Left cardiac atrium (tissue), 4 donors: ENCODE data around the gene CALM3. TPM values are rescaled to one million over a fixed set of nuclear protein-coding genes. Genes with fewer than 3 reads are reported as not detected.
"Not testable (repeated sequence)": the region's sequence is repeated elsewhere in the genome, so short reads cannot be mapped to it uniquely, and the experiment has no call there.

Experiments used
- ATAC-seq, 2 donors: fragments of 200-7000 bp; cut with Tn5 transposase; one replicate each; pipeline ENCODE4 v1.9.1; 2020; ENCODE audit warnings: mild to moderate bottlenecking in 2 of 2, moderate library complexity in 2 of 2
- DNase-seq: peaks from one replicate; pipeline ENCODE4 v3.0.0-alpha.2; 2020
- intact Hi-C, 2 donors: fragments of 100-400 bp; cut with DNase I; formaldehyde crosslinking; loops; one replicate each; pipeline versions ENCODE4 v1.14.1 to v1.15.1; 2022 to 2023
- total RNA-seq, 2 donors: library from RNA; stranded (reverse); fragmentation: NEBNext Ultra II Directional; extraction: Animal tissue kit (Norgen Biotek cat#: 25700); gene quantifications; one replicate each; pipeline ENCODE4 v1.2.1, GENCODE V29; 2021
- donor health status: DM: no; HTN: yes; CAD: no.
- donor health status: DM: no; HTN: yes; CAD: no; lungs with severe emphysema.
- donor health status: DM: yes; HTN: yes; CAD: no.
- donor health status: Dilated cardiomyopathy.

The CALM3 gene
- total RNA-seq, 2 donors from 2014 or later = 229 to 241 TPM

DNA sequence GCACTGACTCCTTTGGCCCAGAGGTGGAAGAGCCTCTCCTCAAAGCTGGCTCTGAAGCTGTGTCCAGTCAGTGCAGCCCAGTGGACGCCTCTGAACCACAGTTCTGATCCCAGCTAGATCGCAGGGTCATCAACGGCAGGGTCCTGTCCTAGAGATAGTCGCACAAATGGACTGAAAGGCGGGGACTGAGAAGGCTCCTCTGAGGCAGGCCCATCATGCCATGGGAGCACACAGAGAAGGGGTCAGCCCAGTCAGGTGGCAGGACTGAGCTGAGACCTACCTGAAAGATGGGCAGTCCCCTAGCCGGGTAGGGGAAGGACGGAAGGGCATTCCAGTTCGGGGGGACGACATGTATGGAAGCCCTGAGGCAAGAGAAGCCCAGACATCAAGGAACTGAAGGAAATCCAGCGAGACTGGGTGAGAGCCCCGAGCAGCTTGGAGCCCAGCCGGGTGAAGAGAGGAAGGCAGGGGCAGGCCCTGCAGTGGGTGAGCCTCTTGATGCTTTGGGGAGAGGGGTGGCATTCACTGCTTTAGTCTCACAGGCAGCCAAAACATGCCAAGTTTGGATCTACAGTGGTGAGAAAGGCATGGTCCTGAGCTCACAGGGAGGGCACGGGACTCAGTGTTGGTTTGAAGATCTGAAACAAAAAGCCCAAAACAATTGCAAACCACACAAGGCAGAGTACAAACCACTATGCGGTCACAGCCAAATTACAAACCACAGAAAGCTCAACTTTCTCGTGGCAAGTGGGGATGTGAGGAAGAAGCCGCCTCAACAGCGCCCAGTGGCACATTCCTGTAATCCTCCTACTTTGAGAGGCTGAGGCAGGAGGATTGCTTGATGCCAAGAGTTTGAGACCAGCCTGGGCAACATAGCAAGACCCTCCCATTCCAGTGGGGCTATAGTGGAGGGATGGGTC lies 10.0 kb downstream of the CALM3 start:
- no peak for ATAC-seq
- intact Hi-C loops = loop anchor here in 1 of 2 donors (10.0 kb wide), 1 partner anchor 54 kb away; the partner anchor contains the start of gene DACT3

DNA sequence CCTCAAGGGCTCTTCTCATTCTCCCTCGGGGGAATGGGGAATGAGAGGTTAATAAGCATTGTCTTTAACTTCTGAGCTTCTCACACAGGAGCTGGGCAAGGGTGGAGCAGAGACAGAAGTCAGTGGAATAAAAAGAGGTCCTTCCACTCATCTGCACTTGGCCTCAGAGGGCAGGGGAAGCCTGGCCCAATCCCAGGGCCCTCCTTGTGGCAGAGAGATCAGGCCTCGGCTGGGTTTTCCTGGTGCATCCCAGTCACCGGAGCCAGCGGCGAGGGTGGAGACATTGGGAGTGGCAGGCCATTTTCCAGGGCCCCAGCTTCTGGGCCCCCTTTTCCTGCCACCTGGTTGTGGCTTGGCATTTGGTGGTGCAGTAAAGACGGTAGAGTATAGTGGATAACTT lies 10.6 kb downstream of the CALM3 start:
- no peak for ATAC-seq
- intact Hi-C loops = loop anchor here in 1 of 2 donors (10.0 kb wide), 1 partner anchor 53 kb away; the partner anchor contains the start of gene DACT3
- DNase-seq = peak; percentile 15

More for the DNA sequence above, 10.0 kb downstream of the CALM3 start:
- DNase-seq = peak; percentile 12

DNA sequence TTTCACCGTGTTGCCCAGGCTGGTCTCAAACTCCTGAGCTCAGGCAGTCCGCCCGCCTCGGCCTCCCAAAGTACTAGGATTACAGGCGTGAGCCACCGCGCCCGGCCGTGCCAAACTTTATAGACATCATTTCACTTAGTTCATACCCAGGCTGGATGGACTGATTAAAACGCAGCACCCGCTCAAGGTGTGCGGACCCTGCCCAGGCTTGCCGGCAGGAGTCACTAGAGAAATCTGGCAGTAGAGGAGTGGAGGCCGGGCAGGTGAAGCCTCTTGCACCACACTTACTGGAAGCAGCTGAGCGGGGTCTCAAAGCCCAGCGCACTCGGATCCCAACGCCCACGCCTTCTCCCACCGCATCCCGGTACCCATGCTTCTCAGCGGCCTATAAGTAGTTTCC lies 12.4 kb downstream of the CALM3 start:
- intact Hi-C loops = loop anchor here in 1 of 2 donors (10.0 kb wide), 1 partner anchor 51 kb away; the partner anchor contains the start of gene DACT3
- DNase-seq (peak; percentile 21), ATAC-seq (no peak)

DNA sequence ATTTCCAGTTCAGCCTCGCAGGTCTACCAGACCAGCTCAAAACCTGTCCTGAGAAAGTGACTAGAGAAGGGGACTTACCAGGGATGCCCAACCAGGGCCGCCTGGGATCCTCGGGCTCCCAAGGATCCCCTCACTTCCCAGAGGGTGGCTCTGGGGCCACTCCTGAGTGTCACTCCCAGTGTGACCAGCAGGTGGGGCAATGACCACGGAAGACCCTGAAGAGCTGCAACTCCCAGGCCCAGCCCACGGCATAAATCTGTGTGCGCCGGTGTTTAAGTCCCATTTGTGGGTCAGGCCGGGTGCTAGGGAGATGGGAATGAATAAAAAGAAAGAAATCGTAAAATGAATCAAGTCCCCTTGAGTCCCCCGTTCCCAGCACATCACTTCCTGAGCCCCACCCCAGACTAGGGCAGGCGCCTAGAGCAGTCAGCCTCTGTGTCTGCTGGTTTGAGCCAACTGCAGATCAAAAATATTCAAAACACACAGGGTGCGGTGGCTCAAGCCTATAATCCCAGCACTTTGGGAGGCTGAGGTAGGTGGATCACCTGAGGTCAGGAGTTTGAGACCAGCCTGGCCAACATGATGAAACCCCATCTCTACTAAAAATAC lies 13.1 kb downstream of the CALM3 start:
- ATAC-seq (peak; percentile 76 to 88), DNase-seq (peak; percentile 86)
- intact Hi-C loops = loop anchor here (1.0 to 10.0 kb wide), 2 partner anchors 48 to 51 kb away; partner anchors contain the start of gene DACT3 (in 1 of the 2)

DNA sequence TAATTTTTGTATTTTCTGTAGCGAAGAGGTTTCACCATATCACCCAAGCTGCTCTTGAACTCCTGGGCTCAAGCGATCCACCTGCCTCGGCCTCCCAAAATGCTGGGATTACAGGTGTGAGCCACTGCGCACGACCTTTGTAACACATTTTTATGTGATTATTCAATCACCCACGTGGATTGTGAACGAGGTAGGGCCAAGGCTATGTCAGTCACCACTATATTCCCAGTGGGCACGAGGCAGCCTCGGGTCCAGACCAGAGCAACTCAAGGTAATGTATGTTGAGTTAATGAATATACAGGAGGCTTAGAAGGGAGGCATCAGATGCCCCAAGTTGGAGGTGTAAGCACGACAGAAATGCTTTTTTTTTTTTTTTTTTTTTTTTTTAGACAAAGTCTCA lies 14.8 kb downstream of the CALM3 start:
- no peak for ATAC-seq
- intact Hi-C loops = loop anchor here in 1 of 2 donors (10.0 kb wide), 1 partner anchor 49 kb away; the partner anchor contains the start of gene DACT3
- DNase-seq = peak; percentile 3

DNA sequence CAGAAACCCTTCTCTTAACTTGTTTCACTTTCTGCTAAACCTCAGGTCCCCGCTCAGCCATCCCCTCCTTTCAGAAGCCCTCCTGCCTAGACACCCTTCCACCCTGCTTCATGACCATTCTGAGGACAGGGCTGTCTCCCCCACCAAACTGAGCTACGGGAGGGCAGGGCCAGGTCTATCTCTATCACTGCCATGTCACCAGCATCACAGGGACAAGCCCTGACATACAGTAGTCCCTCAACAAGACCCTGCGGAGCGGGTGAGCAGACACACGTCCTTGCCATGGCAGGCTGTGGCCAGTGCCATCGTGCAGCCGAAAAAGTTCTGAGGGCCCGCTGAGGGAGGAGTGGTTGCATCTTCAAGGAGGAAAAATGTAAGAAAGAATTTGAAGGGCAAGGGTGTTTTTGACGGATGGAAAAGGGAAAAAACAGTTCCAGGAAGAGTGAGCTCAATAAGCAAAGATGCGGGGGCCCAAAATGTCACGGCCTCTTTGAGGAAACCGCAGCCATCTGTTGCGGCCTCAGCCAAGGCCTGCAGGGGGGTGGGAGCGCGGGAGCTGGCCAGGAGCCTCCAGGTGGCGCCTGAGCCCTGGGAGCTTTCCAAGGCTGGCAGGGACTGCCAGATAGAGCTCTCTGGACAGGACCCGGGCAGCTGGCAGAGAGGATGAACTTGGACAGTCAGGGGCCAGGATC lies 15.6 kb downstream of the CALM3 start:
- ATAC-seq = peak; percentile 33 to 51
- peak; percentile 57 for DNase-seq
- intact Hi-C loops = loop anchor here in 1 of 2 donors (10.0 kb wide), 1 partner anchor 48 kb away; the partner anchor contains the start of gene DACT3

DNA sequence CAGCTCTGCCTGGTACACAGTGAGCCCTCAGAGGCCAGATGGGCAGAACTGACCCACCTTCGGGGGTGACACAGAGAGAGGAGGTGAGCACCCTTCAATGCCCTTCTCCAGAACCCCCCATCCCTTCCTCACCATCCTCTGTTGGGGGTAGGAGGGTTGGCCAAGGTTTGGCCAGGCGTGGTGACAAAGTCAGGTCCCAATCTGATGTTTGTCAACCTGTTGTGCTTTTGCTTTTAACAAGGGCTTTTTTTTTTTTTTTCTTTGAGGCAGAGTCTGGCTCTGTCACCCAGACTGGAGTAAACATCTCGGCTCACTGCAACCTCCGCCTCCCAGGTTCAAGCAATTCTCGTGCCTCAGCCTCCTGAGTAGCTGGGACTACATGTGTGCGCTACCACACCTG lies 16.5 kb downstream of the CALM3 start:
- ATAC-seq (no peak), DNase-seq (no peak)
- intact Hi-C loops = loop anchor here in 1 of 2 donors (10.0 kb wide), 1 partner anchor 47 kb away; the partner anchor contains the start of gene DACT3

DNA sequence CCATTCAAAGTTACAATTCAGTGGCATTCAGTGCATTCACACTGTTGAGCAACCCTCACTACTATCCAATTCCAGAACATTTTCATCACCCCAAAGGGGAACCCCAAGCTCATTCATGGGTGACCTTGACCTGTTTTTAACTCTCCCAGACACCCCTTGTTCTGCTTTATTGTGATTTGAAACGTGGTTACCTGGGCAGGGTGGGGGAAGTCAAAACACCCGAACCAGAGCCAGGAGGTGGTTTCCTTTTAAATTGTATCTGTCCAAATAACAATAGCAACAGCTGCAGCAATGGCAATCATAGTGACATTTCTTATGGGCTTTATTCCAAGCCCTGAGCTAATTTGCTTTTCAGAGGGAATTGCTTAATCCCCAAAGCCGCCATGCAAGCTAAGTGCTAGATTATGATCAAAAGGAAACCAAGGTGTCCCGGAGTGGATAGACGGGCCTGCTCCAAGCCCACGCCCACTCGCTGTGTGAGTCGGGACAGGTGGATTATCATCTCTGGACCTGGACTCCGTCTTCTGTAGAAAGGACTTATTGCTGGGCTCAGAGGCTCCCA lies 17.6 kb downstream of the CALM3 start:
- intact Hi-C loops = loop anchor here in 1 of 2 donors (10.0 kb wide), 1 partner anchor 46 kb away; the partner anchor contains the start of gene DACT3
- DNase-seq (peak; percentile 12), ATAC-seq (no peak)

DNA sequence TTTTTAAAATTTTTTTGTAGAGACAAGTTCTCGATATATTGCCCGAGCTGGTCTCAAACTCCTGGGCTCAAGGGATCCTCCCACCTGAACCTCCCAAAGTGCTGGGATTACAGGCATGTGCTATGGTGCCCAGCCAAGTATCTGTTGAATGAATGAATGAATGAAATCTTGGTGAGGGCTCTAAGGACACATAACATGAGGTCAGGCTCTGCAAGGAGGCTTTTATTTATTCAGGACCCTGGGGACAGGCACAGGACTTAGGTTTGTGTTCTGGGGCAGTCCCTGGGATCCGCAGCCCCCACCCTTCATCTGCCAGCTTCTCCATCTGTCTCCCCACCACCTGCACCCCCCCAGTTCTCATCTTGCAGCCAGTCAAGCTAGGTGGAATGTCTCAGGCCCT lies 19.1 kb downstream of the CALM3 start:
- no peak for DNase-seq
- ATAC-seq = no peak
- intact Hi-C loops = no loop called here

DNA sequence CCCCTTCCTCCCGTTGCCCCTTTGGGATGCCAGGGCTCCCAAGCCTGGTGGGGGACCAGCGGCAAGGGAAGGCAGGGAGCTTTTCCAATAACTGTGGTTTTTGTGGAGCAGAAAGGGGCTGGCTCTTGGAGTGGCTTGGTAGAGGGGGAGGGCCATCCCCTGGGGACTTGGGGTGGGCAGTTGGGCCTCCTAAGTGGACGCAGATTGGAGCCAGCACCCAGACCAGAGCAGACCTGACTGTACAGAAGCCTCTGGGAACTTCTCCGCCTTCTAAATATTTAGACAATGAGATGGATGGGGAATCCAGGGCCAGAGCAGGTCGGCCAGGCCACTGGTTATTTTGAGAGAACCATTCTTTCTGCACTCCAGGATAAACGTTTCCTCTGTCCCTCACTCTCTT lies 19.6 kb downstream of the CALM3 start:
- intact Hi-C loops = no loop called here
- ATAC-seq (peak; percentile 4 to 20), DNase-seq (peak; percentile 30)

DNA sequence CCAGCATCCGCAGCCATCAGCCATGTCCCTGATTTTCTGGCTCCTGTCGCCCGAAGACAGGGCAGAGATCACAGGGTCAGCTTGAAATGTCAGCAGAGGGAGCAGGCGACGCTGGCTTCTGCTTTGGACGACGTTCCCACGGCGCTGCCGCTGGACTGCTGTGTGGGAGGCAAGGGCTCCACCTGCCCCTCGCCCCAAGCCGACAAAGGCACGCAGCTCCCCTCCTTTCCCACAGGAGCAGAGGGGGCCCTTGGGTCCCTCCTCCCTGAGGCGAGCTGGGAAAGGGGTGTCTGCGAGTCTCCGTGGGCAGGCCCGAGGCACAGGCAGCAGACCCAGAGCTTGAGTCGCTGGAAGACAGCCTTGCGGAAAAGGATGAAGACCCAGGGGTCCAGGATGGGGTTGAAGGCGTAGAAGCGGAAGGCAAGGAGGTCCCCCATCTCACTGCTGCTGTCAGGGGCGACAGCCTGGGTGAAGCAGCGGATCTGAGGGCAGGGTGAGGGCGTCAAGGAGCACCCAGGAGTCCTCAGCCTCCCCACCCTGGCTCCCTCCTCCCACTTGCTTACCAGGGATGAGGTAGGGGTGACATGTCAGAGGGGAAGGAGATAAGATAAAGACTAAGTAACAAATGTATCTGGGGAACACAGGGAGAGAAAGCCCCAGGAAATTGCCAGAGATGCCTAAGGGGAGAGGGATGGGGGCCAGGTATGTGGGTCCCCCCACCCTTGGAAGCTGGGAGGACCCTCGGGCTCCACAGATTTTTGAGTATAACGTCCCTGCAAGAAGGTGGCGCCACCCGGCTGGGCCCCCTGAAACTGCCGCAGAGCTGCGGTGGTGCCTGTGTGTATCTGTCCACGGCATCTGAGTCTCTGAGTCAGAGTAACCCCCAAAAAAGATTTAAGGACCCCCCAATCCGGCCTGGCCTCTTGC lies 20.3 kb downstream of the CALM3 start:
- intact Hi-C loops = no loop called here
- peak; percentile 19 for DNase-seq

DNA sequence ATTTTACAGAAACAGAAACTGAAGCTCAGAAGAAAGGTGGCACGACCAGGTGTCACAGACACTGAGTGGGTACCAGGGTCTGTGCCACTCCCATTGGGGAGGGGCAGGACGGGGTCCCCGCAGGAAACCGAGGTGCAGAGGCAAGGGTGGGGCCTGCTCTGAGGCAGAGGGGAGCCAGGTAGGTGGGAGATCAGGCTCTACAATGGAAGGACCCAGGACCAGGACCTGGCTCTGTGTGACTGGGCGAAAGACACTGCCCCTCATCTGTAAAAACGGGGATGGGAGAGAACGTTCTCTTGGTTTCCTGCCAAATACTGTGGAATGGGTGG lies 21.0 kb downstream of the CALM3 start:
- DNase-seq = peak; percentile 9
- no peak for ATAC-seq
- intact Hi-C loops = no loop called here

More for the DNA sequence above, 20.3 kb downstream of the CALM3 start:
- ATAC-seq = no peak

DNA sequence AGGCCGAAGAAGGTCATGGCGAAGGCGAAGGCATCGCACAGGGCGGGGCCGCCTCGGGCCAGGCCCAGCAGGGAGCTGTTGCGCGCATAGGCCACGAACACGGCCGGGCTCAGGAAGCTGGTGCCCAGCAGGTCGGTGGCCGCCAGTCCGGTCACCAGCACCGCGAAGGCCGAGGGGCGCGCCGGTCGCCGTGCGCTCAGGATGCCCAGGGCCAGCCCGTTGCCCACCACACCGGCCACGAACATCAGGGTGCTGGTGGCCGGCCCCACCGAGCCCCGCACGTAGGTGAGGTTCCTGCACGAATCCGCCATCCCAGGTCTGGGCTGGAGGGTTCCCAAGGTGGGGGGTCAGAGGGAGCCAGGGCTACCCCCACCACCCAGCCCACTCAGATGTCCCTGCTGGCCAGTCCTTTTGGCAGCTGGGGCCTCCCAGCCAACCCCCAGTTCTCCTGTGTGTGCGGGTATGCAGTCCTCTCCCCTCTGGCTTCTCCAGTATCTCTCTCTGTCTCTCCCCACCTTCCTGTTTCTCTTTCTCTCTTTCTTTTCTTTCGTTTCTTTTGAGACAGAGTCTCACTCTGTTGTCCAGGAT lies 22.9 kb downstream of the CALM3 start:
- intact Hi-C loops = no loop called here
- no peak for ATAC-seq
- DNase-seq = no peak

DNA sequence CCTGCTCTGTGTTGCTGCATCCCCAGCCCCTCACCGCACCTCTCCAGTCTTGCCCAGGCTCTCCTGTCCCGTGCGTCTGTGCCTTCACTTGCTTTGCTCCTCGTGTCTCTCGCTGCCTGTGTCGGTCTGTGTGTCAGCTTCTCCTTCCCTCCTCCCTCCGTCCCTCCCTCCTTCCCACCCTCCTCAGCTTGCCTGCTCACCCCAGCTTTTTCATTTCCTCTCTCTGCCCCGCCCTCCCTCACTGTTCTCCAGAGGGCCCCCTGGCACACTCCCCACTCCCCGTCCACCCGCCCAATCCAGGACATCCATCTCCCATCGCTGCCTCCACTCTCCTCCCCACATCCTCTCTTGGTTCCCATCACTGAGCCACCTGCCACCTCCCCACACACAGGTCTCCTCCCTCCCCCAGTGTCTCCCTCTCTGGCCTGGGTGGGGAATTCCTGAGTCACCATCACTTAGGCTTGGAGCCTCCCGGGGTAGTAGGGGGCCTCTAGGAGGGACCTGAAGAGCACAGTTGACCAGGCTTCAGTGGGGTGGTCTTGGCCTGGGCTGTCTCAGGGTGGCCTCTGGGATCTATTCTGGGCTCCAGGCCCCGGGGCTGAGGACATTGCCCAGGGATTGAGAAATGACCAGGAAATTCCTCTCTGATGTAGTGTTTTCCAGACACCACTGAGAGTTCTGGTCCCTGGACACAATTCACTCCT lies 24.0 kb downstream of the CALM3 start, which contains the start of gene PTGIR:
TSS of gene PTGIR (minus strand) at position 132 of the 704 bp plus-strand sequence. CDS start 864 bp downstream, outside the sequence.
- intact Hi-C loops = no loop called here
- DNase-seq = peak; percentile 81
- ATAC-seq = peak; percentile 72 to 73

DNA sequence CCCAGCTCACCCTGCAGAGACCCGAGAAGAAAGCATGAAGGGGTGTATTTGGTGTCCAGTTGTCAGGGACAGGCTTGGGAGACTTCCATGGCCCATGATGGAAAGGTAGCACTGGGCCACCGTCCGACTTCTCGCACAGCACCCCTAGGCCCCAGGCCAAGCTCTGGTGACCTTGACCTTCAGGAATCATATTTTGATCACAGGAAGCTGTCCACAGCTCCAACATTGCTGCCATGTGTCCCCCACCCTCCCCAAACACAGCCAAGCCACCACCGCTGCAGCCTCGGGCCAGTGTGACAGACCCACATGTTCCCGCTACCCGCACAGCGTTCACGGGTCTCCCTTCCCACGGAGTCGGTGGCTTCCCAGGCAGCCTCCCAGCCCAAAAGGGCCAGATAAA lies 24.6 kb downstream of the CALM3 start:
- ATAC-seq (no peak), DNase-seq (no peak)
- intact Hi-C loops = no loop called here

DNA sequence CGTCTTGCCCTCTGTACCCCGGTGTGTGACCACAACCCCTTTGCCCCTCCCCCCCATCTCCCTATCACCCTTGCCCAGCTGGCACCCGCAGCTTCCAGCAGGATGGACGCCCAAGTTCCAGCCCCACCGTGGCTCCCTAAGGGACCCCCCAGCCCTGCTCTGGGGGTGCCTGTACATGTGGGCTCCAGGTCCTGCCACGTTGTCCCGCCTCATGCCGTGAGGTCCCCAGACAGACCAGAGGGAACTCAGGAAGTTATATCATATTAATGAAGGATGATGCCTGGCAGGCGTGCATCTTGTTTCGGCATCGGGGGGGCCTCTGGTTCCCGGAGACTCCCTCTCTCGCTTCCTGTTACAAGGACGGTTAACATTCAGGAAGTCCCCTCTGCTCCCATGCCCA lies 25.3 kb downstream of the CALM3 start:
- intact Hi-C loops = no loop called here
- DNase-seq (no peak), ATAC-seq (no peak)

DNA sequence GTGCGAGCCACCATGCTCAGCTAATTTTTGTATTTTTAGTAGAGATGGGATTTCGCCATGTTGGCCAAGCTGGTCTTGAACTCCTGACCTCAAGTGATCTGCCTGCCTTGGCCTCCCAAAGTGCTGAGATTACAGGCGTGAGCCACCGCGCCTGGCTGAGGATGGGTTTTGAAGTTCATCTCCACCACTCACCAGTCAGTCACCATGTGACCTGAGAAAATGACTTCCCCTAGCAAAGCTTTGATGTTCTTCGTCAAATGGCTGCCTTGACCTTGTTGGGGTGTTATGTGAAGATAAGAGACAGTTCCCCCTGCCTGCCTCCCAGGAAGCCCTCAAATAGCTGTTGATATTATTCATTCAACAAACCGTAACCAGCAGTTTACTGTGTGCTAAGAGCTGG lies 27.8 kb downstream of the CALM3 start:
- intact Hi-C loops, DNase-seq, ATAC-seq: not testable (repeated sequence)
